ENCODE measurements around the gene PLA2G4B. TPM values are rescaled to one million over a fixed set of nuclear protein-coding genes. Genes with fewer than 3 reads are reported as not detected.

Gene PLA2G4B
- total RNA-seq, 1 donor from 2014 or later = 8.2 TPM

GRCh38 chr15:41895491-41895890, 56.8 kb downstream of the PLA2G4B start:
- TF ChIP-seq CTCF (IDR thresholded peaks at IDR 0.05) = no peak
- POLR2A ChIA-PET = interaction anchor here (0.6 to 2.5 kb wide), 6 partner anchors 33 to 1743 kb away, joined by 3 to 11 read pairs (median 6); partner anchors contain the start of genes EHD4 and MAPKBP1
- H3K4me1 Mint-ChIP-seq = peaks cover 44% of the 10 kb centered on the region
- H3K27me3 Mint-ChIP-seq = no peaks in the 10 kb centered on the region
- H3K4me3 Mint-ChIP-seq = peak overlapping the region; percentile 79
- ATAC-seq (ENCODE audit: low read depth) (no peak), DNase-seq (no peak)
- peak overlapping the region; percentile 81 for H3K27ac Mint-ChIP-seq
- CTCF ChIA-PET = interaction anchor here (1.2 to 2.3 kb wide), 2 partner anchors 9 to 122 kb away, joined by 3 to 16 read pairs; partner anchors contain the start of gene MAPKBP1
- peaks cover 22% of the 10 kb centered on the region for H3K36me3 Mint-ChIP-seq (ENCODE audit: low read depth)
- H3K9me3 Mint-ChIP-seq = no peaks in the 10 kb centered on the region
- intact Hi-C loops (cut with micrococcal nuclease) = loop anchor here (1.0 to 2.0 kb wide), 3 partner anchors 9 to 67 kb away; partner anchors contain the start of gene JMJD7

- TF ChIP-seq CTCF (IDR thresholded peaks at IDR 0.05) = no peak
- intact Hi-C loops (cut with micrococcal nuclease) = loop anchor here (1.0 to 2.0 kb wide), 3 partner anchors 8 to 67 kb away; partner anchors contain the start of gene JMJD7
- CTCF ChIA-PET = interaction anchor here (1.2 to 2.3 kb wide), 2 partner anchors 8 to 122 kb away, joined by 3 to 16 read pairs; partner anchors contain the start of gene MAPKBP1
- peaks cover 44% of the 10 kb centered on the region for H3K4me1 Mint-ChIP-seq
- no peaks in the 10 kb centered on the region for H3K9me3 Mint-ChIP-seq
- no peaks in the 10 kb centered on the region for H3K27me3 Mint-ChIP-seq
- no peak overlapping the region for H3K4me3 Mint-ChIP-seq
- POLR2A ChIA-PET = interaction anchor here (1.9 kb wide), 1 partner anchor 122 kb away, joined by 11 read pairs; the partner anchor contains the start of gene MAPKBP1
- no peak for DNase-seq
- no peak for ATAC-seq (ENCODE audit: low read depth)
- H3K36me3 Mint-ChIP-seq (ENCODE audit: low read depth) = peaks cover 26% of the 10 kb centered on the region
- peak overlapping the region; percentile 54 for H3K27ac Mint-ChIP-seq
These were observed 57.3 kb downstream of the PLA2G4B start for GRCh38 chr15:41895957-41896356.

GRCh38 chr15:41896566-41896965, 57.9 kb downstream of the PLA2G4B start:
- H3K4me3 Mint-ChIP-seq = no peak overlapping the region
- intact Hi-C loops (cut with micrococcal nuclease) = no loop called here
- peaks cover 44% of the 10 kb centered on the region for H3K4me1 Mint-ChIP-seq
- POLR2A ChIA-PET = no interaction called here
- CTCF ChIA-PET = interaction anchor here (2.3 kb wide), 1 partner anchor 8 kb away, joined by 16 read pairs; no protein-coding TSS in a partner anchor
- peak overlapping the region; percentile 54 for H3K27ac Mint-ChIP-seq
- H3K36me3 Mint-ChIP-seq (ENCODE audit: low read depth) = peaks cover 29% of the 10 kb centered on the region
- H3K9me3 Mint-ChIP-seq = no peaks in the 10 kb centered on the region
- no peak for TF ChIP-seq CTCF (IDR thresholded peaks at IDR 0.05)
- H3K27me3 Mint-ChIP-seq = no peaks in the 10 kb centered on the region
- DNase-seq (no peak), ATAC-seq (ENCODE audit: low read depth) (no peak)

GRCh38 chr15:41897363-41897799, 58.7 kb downstream of the PLA2G4B start:
- no peak for TF ChIP-seq CTCF (IDR thresholded peaks at IDR 0.05)
- CTCF ChIA-PET = no interaction called here
- H3K4me1 Mint-ChIP-seq = peaks cover 38% of the 10 kb centered on the region
- no peaks in the 10 kb centered on the region for H3K9me3 Mint-ChIP-seq
- intact Hi-C loops (cut with micrococcal nuclease) = no loop called here
- peak overlapping the region; percentile 35 for H3K27ac Mint-ChIP-seq
- DNase-seq (no peak), ATAC-seq (ENCODE audit: low read depth) (no peak)
- POLR2A ChIA-PET = no interaction called here
- no peak overlapping the region for H3K4me3 Mint-ChIP-seq
- no peaks in the 10 kb centered on the region for H3K27me3 Mint-ChIP-seq
- H3K36me3 Mint-ChIP-seq (ENCODE audit: low read depth) = peaks cover 32% of the 10 kb centered on the region

Other genes starting within 250 kb of the PLA2G4B start
- gene MGA, start 178.4 kb upstream of the PLA2G4B start, total RNA-seq = 49.9 and 58.3 TPM in 2 replicates
- 31.3 and 42.3 TPM in 2 replicates for gene MAPKBP1, start 64.4 kb upstream of the PLA2G4B start, total RNA-seq
- gene JMJD7, start 10.8 kb upstream of the PLA2G4B start, total RNA-seq = 12.1 and 16.5 TPM in 2 replicates
- gene SPTBN5, start 55.2 kb downstream of the PLA2G4B start, total RNA-seq = 0.78 and 1.1 TPM in 2 replicates
- gene EHD4, start 133.7 kb downstream of the PLA2G4B start, total RNA-seq = 38.4 and 42.6 TPM in 2 replicates
- gene PLA2G4E, start 182.2 kb downstream of the PLA2G4B start, total RNA-seq = not detected in 2 replicates